HepG2 (cell line): ENCODE results near the gene SMIM44. TPM values are rescaled to one million over a fixed set of nuclear protein-coding genes. Genes with fewer than 3 reads are reported as not detected.
A peak's percentile ranks its signal among the peaks of the same experiment; 100 is the strongest.

Source experiments
- DMTF1 ChIP-seq: sonication (generic); formaldehyde crosslinking; IDR thresholded peaks from 2 replicates; pipeline ENCODE4 v1.4.0; 2020; ENCODE audit warnings: mild to moderate bottlenecking, missing genetic modification reagents
- ETV5 ChIP-seq: IDR thresholded peaks from 2 replicates; pipeline ENCODE4 v1.6.1; 2018; ENCODE audit warnings: missing biosample characterization, missing genetic modification reagents, inconsistent platforms, borderline replicate concordance
- GABPA ChIP-seq, 2 experiments: IDR thresholded peaks; 2 replicates each; pipeline ENCODE4 v1.6.1; 2011 to 2016; ENCODE audit warnings: low read depth in 2 of 2, low read length in 1 of 2, missing biosample characterization in 1 of 2, missing genetic modification characterization in 1 of 2
- GATA4 ChIP-seq: sonication (generic); IDR thresholded peaks from 2 replicates; pipeline ENCODE4 v1.6.1; 2016; ENCODE audit warnings: antibody characterized with exemption, low read depth, borderline replicate concordance
- GATAD2A ChIP-seq: IDR thresholded peaks from 2 replicates; pipeline ENCODE4 v1.6.1; 2016
- HOXA3 ChIP-seq: sonication (generic); formaldehyde crosslinking; IDR thresholded peaks from 2 replicates; pipeline ENCODE4 v1.5.0; 2020; ENCODE audit warnings: missing genetic modification reagents
- MTA1 ChIP-seq: sonication (generic); formaldehyde crosslinking; IDR thresholded peaks from 2 replicates; pipeline ENCODE4 v1.4.0; 2020; ENCODE audit warnings: missing genetic modification reagents, mild to moderate bottlenecking, borderline replicate concordance
- NONO ChIP-seq, 2 experiments: fragments of 450-650 bp in 1 of 2; sonication (generic) in 1 of 2; formaldehyde crosslinking in 1 of 2; IDR thresholded peaks in 1 of 2; conservative IDR thresholded peaks in 1 of 2; 2 replicates each; pipeline versions ENCODE4 v1.6.1 to v1.8.0; 2017 to 2022; ENCODE audit warnings: mild to moderate bottlenecking in 1 of 2, missing genetic modification reagents in 1 of 2, moderate library complexity in 1 of 2
- NR2F2 ChIP-seq: IDR thresholded peaks from 2 replicates; pipeline ENCODE4 v1.6.1; 2012; ENCODE audit warnings: low read depth, inconsistent platforms, borderline replicate concordance
- PHF5A ChIP-seq: IDR thresholded peaks from one replicate; pipeline ENCODE4 v1.6.1; 2018; ENCODE audit warnings: low read depth, missing genetic modification reagents; ENCODE audit not compliant: unreplicated experiment
- RARA ChIP-seq: IDR thresholded peaks from 2 replicates; pipeline ENCODE4 v1.6.1; 2016; ENCODE audit warnings: missing genetic modification reagents, missing compliant biosample characterization
- TBX2 ChIP-seq: sonication (generic); formaldehyde crosslinking; IDR thresholded peaks from 2 replicates; pipeline ENCODE4 v1.5.0; 2020; ENCODE audit warnings: missing genetic modification reagents, mild to moderate bottlenecking, borderline replicate concordance
- ZFP36 ChIP-seq: fragments of 150-350 bp; IDR thresholded peaks from 2 replicates; pipeline ENCODE4 v1.6.1; 2018; ENCODE audit warnings: borderline replicate concordance, low read length, low read depth; ENCODE audit not compliant: partially characterized antibody
- ZFP90 ChIP-seq: sonication (generic); formaldehyde crosslinking; IDR thresholded peaks from 2 replicates; pipeline ENCODE4 v1.8.0; 2022; ENCODE audit warnings: missing genetic modification reagents, mild to moderate bottlenecking, inconsistent platforms, borderline replicate concordance
- ZNF101 ChIP-seq: sonication (generic); formaldehyde crosslinking; IDR thresholded peaks from 2 replicates; pipeline ENCODE4 v1.4.0; 2020; ENCODE audit warnings: mild to moderate bottlenecking, low read depth, missing genetic modification reagents, borderline replicate concordance
- ZNF253 ChIP-seq: sonication (generic); formaldehyde crosslinking; IDR thresholded peaks from 2 replicates; pipeline ENCODE4 v1.8.0; 2022; ENCODE audit warnings: mild to moderate bottlenecking, missing genetic modification reagents, borderline replicate concordance
- ZNF546 ChIP-seq: sonication (generic); formaldehyde crosslinking; conservative IDR thresholded peaks from 2 replicates; pipeline ENCODE4 v1.8.1; 2023; ENCODE audit warnings: mild to moderate bottlenecking, missing genetic modification reagents
- ZNF710 ChIP-seq: sonication (generic); formaldehyde crosslinking; IDR thresholded peaks from 2 replicates; pipeline ENCODE4 v1.5.0; 2020; ENCODE audit warnings: mild to moderate bottlenecking, missing genetic modification reagents, borderline replicate concordance
- polyA plus RNA-seq, 8 experiments: library from polyadenylated mRNA; depleted of rRNA in 3 of 8; stranded (reverse) in 7 of 8; unstranded in 1 of 8; fragments of >200 nt; fragmentation: Illumina TruSeq in 4 of 8; extraction: Trizol in 4 of 8; gene quantifications; 2 replicates each; pipeline versions ENCODE4 v1.2.1 to v1.2.3, GENCODE V29; 2011 to 2016; ENCODE audit warnings: low read depth in 4 of 8, missing spikeins in 1 of 8, mixed read lengths in 1 of 8; ENCODE audit not compliant: insufficient read depth in 1 of 8
- total RNA-seq, 5 experiments: library from RNA; depleted of rRNA; stranded (reverse); fragments of >200 nt; fragmentation: Illumina TruSeq; extraction: Trizol; gene quantifications; 2 replicates each; pipeline ENCODE4 v1.2.3, GENCODE V29; 2016; ENCODE audit warnings: low read depth in 1 of 5
- TF ChIP-seq, protein P1 (sequence below): sonication (generic); formaldehyde crosslinking; IDR thresholded peaks from 2 replicates; pipeline ENCODE4 v1.5.1; 2020; ENCODE audit warnings: mild to moderate bottlenecking, missing genetic modification reagents, borderline replicate concordance

Gene SMIM44
- total and polyA plus RNA-seq, 2 of the 13 experiments (the other 11 are each of a cell fraction or from before 2014, with no cell fraction given), result not detected

- TF ChIP-seq DMTF1 (CRISPR knock-in tag) (no peak), ETV5 (CRISPR knock-in tag) (peak; percentile 61), NONO (IDR thresholded peaks at IDR 0.05) (peak; percentile 88; the same call in 1 of the 2 replicates), NONO (CRISPR knock-in tag; conservative IDR thresholded peaks at IDR 0.05) (peak; percentile 91), GABPA (IDR thresholded peaks at IDR 0.05; ENCODE audit: low read depth, low read length) (no peak), GABPA (CRISPR knock-in tag; IDR thresholded peaks at IDR 0.05; ENCODE audit: low read depth) (peak; percentile 37; the same call in 1 of the 2 replicates), ZNF710 (no peak; the same call in 1 of the 2 replicates), PHF5A (CRISPR knock-in tag) (peak; percentile 48), ZFP36 (no peak), HOXA3 (CRISPR knock-in tag) (peak; percentile 83), ZNF101 (CRISPR knock-in tag) (peak; percentile 96), ZNF253 (CRISPR knock-in tag) (peak; percentile 93; the same call in 1 of the 2 replicates), ZFP90 (CRISPR knock-in tag) (no peak; the same call in 1 of the 2 replicates), TBX2 (CRISPR knock-in tag) (peak; percentile 95), ZNF546 (CRISPR knock-in tag) (peak; percentile 90), NR2F2 (0 out of 2 replicates have a peak, but pooled peaks have one; percentile 28), MTA1 (CRISPR knock-in tag) (0 out of 2 replicates have a peak, but pooled peaks have one; percentile 63), RARA (peak; percentile 30; the same call in 1 of the 2 replicates), GATA4 (0 out of 2 replicates have a peak, but pooled peaks have one; percentile 33), GATAD2A (CRISPR knock-in tag) (peak; percentile 50; the same call in 1 of the 2 replicates)
- TF ChIP-seq, protein P1, sequence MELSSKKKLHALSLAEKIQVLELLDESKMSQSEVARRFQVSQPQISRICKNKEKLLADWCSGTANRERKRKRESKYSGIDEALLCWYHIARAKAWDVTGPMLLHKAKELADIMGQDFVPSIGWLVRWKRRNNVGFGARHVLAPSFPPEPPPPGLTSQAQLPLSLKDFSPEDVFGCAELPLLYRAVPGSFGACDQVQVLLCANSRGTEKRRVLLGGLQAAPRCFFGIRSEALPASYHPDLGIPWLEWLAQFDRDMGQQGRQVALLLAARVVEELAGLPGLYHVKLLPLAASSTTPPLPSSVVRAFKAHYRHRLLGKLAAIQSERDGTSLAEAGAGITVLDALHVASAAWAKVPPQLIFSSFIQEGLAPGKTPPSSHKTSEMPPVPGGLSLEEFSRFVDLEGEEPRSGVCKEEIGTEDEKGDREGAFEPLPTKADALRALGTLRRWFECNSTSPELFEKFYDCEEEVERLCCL, result 0 out of 2 replicates have a peak, but pooled peaks have one; percentile 65
Measured at GRCh38 chr19:3500429-3501101, 17.3 kb upstream of the SMIM44 start, which contains the start of gene DOHH (continued).
